SU-DHL-6 (cell line): ENCODE results near the gene ACVR1C.

Experiments used
- H2AFZ ChIP-seq: fragments of 200-600 bp; sonication (generic); 2 replicates; pipeline ENCODE4 v1.6.1; 2014; ENCODE audit warnings: low read depth, mild to moderate bottlenecking, moderate library complexity, mixed read lengths, antibody characterized with exemption, low read length; ENCODE audit not compliant: severe bottlenecking
- H3F3A ChIP-seq: fragments of 200-600 bp; shearing (Covaris generic); 2 replicates; pipeline ENCODE4 v1.6.0; 2016; ENCODE audit warnings: antibody characterized with exemption, mild to moderate bottlenecking; ENCODE audit not compliant: insufficient read depth
- H3K27ac ChIP-seq: fragments of 200-600 bp; sonication (generic); 2 replicates; pipeline ENCODE4 v1.5.1; 2016; ENCODE audit warnings: low read depth, mild to moderate bottlenecking, low read length, moderate library complexity, mixed read lengths
- H3K27me3 ChIP-seq: fragments of 200-600 bp; sonication (generic), shearing (Covaris generic); 2 replicates; pipeline ENCODE4 v1.6.0; 2014; ENCODE audit warnings: mild to moderate bottlenecking, low read length
- H3K36me3 ChIP-seq: fragments of 200-600 bp; sonication (generic); 2 replicates; pipeline ENCODE4 v1.6.1; 2014; ENCODE audit warnings: mild to moderate bottlenecking, low read length, mixed read lengths
- H3K4me2 ChIP-seq: fragments of 300-600, 200-600 bp; shearing (Covaris generic), sonication (generic); 2 replicates; pipeline ENCODE4 v1.6.0; 2014; ENCODE audit warnings: low read length, low read depth, mild to moderate bottlenecking; ENCODE audit not compliant: poor library complexity, severe bottlenecking
- H3K4me3 ChIP-seq: fragments of 200-600 bp; sonication (generic); 2 replicates; pipeline ENCODE4 v1.5.1; 2014; ENCODE audit warnings: antibody characterized with exemption, low read length, mild to moderate bottlenecking, mixed read lengths; ENCODE audit not compliant: insufficient read depth, poor library complexity, severe bottlenecking
- H3K79me2 ChIP-seq: fragments of 200-600 bp; sonication (generic); 2 replicates; pipeline ENCODE4 v1.6.1; 2014; ENCODE audit warnings: mild to moderate bottlenecking, low read length, moderate library complexity; ENCODE audit not compliant: insufficient read depth
- H3K9ac ChIP-seq: fragments of 200-600 bp; sonication (generic); 2 replicates; pipeline ENCODE4 v1.7.0; 2014; ENCODE audit warnings: mild to moderate bottlenecking, low read length
- H3K9me2 ChIP-seq: fragments of 200-600 bp; sonication (generic); replicated peaks from 2 replicates; pipeline ENCODE4 v1.6.1; 2014; ENCODE audit warnings: low read length; ENCODE audit not compliant: insufficient read depth
- H3K9me3 ChIP-seq: fragments of 200-600 bp; sonication (generic); 2 replicates; pipeline ENCODE4 v1.6.1; 2014; ENCODE audit warnings: low read length, mixed read lengths; ENCODE audit not compliant: insufficient read depth
- H4K20me1 ChIP-seq: fragments of 200-600 bp; sonication (generic); 2 replicates; pipeline ENCODE4 v1.6.1; 2014; ENCODE audit warnings: low read depth, mild to moderate bottlenecking, antibody characterized with exemption, low read length, moderate library complexity, mixed read lengths
- EZH2phosphoT487 ChIP-seq: fragments of 200-600 bp; sonication (generic), shearing (Covaris generic); conservative IDR thresholded peaks from 2 replicates; pipeline ENCODE4 v1.6.1; 2018; ENCODE audit warnings: mild to moderate bottlenecking, antibody characterized with exemption, low read length, moderate library complexity, mixed read lengths
- TF ChIP-seq, protein P1 (sequence below): fragments of 200-600 bp; sonication (generic); IDR thresholded peaks from one replicate; pipeline ENCODE4 v1.5.1; 2017; ENCODE audit warnings: antibody characterized with exemption, mild to moderate bottlenecking, low read length, moderate library complexity; ENCODE audit not compliant: insufficient read depth, poor library complexity, severe bottlenecking

Gene ACVR1C

DNA sequence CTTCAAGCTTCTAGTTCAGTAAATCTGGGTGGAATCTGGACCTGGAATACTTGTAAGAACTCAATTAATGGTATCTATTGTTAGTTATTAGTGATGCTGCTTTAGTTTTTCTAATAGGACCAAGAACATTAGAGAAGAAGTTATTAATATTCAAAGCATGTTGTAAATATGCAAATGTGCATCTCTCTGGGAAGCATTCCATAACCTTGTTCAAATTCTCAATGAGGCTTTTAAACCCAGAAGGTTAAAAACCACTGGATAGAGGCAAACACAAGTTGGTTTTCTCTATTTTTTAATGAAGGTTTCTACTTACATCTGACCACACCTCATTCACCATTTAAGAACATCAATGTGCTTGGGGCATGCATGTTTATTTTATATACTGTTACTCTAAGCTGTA, 16.1 kb upstream of the ACVR1C start:
- no peaks in the 10 kb centered on the region for H3K79me2 ChIP-seq
- H3K9me2 ChIP-seq: no peaks in the 10 kb centered on the region
- H3F3A ChIP-seq: no peaks in the 10 kb centered on the region
- H4K20me1 ChIP-seq: no peaks in the 10 kb centered on the region
- H3K27me3 ChIP-seq: no peaks in the 10 kb centered on the region; the same call in 1 of the 2 replicates
- H3K36me3 ChIP-seq: no peaks in the 10 kb centered on the region
- H3K9ac ChIP-seq: no peak overlapping the region
- H3K27ac ChIP-seq: no peak overlapping the region
- no peak overlapping the region for H2AFZ ChIP-seq
- H3K4me3 ChIP-seq: no peak overlapping the region
- no peak for TF ChIP-seq EZH2phosphoT487
- TF ChIP-seq, protein P1, sequence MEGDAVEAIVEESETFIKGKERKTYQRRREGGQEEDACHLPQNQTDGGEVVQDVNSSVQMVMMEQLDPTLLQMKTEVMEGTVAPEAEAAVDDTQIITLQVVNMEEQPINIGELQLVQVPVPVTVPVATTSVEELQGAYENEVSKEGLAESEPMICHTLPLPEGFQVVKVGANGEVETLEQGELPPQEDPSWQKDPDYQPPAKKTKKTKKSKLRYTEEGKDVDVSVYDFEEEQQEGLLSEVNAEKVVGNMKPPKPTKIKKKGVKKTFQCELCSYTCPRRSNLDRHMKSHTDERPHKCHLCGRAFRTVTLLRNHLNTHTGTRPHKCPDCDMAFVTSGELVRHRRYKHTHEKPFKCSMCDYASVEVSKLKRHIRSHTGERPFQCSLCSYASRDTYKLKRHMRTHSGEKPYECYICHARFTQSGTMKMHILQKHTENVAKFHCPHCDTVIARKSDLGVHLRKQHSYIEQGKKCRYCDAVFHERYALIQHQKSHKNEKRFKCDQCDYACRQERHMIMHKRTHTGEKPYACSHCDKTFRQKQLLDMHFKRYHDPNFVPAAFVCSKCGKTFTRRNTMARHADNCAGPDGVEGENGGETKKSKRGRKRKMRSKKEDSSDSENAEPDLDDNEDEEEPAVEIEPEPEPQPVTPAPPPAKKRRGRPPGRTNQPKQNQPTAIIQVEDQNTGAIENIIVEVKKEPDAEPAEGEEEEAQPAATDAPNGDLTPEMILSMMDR: no peak
- no peaks in the 10 kb centered on the region for H3K9me3 ChIP-seq
- no peak overlapping the region for H3K4me2 ChIP-seq

DNA sequence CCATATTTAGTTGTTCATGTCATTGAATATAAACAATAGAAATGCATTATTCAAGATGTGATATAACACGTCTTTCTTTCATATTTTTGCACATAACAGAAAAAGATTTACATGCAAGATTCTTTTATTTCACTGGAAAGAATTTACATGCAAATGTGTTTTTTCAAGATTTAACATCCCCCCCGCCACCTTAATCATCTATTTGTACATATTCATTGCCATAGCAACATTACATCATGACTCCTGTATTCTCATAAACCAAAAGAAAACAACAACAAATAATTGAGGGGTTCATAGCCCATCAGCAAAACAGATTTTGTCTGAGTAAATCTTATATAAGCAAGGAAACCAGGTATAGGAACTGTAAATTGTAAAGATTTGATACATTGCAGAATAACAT, 3.2 kb upstream of the ACVR1C start:
- Histone ChIP-seq H3K4me3 (no peak overlapping the region), H4K20me1 (no peaks in the 10 kb centered on the region), H3K9ac (no peak overlapping the region), H3K79me2 (no peaks in the 10 kb centered on the region), H3K9me3 (no peaks in the 10 kb centered on the region), H3F3A (no peaks in the 10 kb centered on the region), H3K36me3 (no peaks in the 10 kb centered on the region), H3K27me3 (0 out of 2 replicates have a peak, but pooled peaks cover 3% of the 10 kb centered on the region), H3K4me2 (no peak overlapping the region), H3K27ac (no peak overlapping the region), H2AFZ (no peak overlapping the region), H3K9me2 (no peaks in the 10 kb centered on the region)
- TF ChIP-seq, protein P1: no peak
- TF ChIP-seq EZH2phosphoT487: no peak

DNA sequence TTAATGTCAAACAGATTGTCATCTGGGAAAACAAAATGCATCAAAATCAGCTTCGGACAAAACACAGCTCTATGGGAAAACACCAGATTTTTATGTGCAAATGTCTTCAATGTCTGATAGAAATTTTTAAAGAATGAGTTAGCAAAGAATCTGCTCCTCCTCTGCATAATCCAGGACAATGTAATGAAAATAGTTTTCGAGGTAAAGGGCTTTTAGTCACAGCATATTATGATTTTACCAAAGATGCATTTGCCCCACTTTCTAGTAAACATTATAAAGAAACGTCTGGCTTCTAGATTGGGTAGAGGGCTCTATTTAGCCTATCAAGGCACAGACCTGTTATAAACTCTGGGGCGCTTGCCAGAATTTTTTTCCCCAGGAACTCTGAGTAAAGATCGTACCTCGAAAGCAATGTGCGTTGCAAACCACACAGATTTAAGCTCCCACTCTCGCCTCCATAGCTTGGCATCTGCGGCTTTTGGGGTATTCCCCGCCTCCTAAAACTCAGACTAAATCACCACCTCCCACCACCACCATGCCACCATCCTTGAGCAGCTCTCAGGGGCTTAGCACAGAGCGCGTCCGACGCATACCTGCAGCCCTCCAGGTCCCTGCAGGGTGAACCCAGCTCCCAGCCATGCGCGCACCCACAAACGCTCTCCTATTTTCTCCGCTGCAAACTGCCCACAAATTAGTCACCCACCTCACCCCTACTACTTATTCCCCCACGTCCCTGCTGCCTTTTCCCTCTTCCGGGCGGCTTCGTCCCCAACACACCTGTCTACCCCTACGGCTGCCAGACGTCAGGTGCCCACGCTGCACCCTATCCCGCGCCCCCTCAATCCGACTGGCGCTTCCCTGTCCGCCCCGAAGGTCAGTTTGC, 829 bp downstream of the ACVR1C start:
- H3K36me3 ChIP-seq: no peaks in the 10 kb centered on the region
- no peak overlapping the region for H3K9ac ChIP-seq
- peak overlapping the region; percentile 37 for H3K4me3 ChIP-seq
- no peaks in the 10 kb centered on the region for H3F3A ChIP-seq
- TF ChIP-seq, protein P1: no peak
- no peak for TF ChIP-seq EZH2phosphoT487
- no peaks in the 10 kb centered on the region for H4K20me1 ChIP-seq
- H3K27ac ChIP-seq: no peak overlapping the region
- no peaks in the 10 kb centered on the region for H3K9me3 ChIP-seq
- H3K4me2 ChIP-seq: peak overlapping the region; percentile 53
- H2AFZ ChIP-seq: no peak overlapping the region
- 0 out of 2 replicates have a peak, but pooled peaks cover 3% of the 10 kb centered on the region for H3K27me3 ChIP-seq
- H3K9me2 ChIP-seq: no peaks in the 10 kb centered on the region
- no peaks in the 10 kb centered on the region for H3K79me2 ChIP-seq
